Epithelial cell of prostate (primary cell): ENCODE measurements around the gene OR2A5.
"Not testable (repeated sequence)": the region's sequence is repeated elsewhere in the genome, so short reads cannot be mapped to it uniquely, and the experiment has no call there.

Source experiments
- DNase-seq: peaks from one replicate; pipeline ENCODE4 v3.0.0-alpha.2; 2011; ENCODE audit warnings: low read depth, low spot score
- H3K27ac ChIP-seq: fragments of 450-650 bp; 2 replicates; pipeline ENCODE4 v1.5.1; 2017; ENCODE audit warnings: mild to moderate bottlenecking

OR2A5 gene

DNA sequence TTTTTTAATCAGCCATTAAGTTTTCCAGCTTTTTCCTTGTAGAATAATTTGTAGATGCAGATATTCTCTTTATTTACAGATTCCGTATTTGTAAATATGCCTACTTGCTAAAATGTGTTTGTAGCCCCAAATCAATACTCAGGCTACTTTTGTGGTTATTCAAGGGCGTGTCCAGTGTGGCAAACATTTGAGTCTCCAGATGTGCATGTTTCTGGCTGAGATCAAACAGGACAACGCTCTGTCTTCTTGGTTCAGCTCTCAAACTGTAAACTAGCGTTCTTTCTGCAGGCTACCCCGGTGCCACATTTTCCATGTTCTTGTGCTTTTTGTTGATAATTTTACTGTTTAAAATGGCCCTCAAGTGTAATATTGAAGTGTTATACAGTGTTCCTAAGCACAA, 16.2 kb upstream of the OR2A5 start:
- H3K27ac ChIP-seq = no peak overlapping the region
- no peak for DNase-seq

DNA sequence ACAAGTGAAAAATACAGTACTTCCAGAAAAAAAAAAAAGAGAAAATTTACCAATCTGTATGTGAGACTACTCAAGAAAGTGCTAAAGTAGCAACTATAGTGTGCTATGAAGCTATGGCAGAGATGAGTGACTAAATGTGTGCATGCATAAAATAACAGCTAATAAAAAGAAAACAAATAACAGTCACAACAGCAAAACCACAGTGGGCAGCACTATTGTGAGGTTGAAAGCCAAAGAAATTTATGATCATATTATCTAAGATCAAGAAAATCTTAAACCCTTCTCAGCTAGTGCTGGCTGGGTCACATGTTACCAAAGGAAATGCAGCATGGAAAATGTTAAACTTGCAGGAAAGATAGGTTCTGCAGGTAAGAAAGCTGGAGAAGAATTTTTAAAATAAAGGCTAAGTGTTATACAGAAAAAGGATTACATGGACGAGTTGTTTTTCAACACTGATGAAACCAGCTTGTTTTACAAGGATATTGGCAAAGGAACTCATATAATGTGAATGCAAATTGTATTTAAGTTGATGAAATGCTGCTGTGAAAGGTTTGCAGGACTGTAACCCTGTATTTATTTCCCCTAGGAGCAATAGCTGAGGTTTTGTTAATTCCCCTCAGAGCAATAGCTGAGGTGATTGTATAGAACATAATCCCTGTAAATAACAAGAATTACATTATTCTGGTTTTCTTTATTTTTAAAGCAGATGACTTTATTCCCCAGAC, 15.6 kb upstream of the OR2A5 start:
- H3K27ac ChIP-seq = no peak overlapping the region
- DNase-seq = no peak

DNA sequence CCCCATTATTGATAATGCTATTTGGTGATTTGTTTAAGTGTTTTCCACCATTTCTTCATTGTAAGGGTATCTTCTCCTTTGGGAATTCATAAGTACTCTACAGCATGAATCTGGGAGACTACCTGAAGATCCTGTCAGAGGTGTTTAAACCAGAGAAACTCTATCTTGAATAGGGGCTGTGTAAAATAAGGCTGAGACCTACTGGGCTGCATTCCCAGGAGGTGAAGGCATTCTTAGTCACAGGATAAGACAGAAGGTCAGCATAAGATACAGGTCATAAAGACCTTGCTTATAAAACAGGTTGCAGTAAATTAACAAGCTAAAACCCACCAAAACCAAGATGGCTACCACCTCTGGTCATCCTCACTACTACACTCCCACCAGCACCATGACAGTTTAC, 13.4 kb upstream of the OR2A5 start:
- DNase-seq = no peak
- no peak overlapping the region for H3K27ac ChIP-seq

DNA sequence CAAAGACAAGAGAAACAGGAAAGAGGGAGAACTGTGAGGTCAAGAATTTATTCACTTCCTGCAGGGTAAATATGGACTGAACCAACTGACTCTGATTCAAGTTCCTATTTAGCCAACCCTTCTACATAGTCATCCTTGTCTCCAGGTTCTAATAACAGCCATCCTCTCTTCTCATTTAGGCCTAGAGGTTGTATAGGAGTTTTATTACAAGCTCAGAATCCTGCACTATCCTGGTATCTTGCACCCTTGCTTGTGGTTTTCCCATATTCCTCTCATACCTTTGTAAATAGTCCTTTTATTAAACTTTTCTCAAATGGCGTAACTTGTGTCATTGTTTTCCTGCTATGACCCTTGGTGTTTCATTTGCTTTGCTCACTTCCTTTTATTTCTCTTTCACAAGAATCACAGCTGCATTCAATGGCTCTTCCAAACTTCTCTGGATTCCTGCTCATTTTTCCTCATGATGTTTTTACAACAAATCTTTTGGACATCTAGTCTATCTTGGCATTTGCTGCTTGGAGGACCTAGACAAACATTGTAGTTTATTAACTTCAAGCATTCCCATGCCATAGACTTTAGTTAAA, 12.4 kb upstream of the OR2A5 start:
- no peak overlapping the region for H3K27ac ChIP-seq
- no peak for DNase-seq

DNA sequence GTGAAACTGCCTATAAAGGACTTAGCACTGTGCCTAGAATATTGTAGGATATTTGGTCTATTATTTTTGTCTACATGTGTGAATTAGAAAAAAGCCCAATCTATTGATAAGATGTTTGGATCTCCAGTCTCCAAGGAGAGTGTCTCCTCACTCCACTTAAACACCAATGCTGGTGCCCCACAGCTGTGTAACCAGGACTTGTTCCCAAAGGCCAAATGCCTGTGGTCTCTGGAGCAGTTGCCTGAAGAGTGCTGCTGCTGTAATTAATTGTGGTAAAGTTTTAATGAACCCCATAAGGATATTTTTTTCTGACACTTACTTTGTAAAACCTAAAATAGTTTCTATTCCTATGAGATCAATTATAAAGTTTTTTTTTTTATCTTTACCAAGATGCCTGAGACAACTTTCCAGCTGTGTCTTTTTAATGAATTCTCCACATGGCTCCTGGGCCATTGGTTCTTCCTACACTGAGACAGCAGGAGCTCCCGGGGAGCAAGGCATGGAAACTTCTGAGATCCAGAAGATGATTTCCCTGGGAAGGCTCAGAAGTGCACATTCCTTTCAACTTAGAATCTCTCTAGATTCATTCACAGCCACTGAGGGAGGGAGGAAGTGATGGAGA, 11.2 kb upstream of the OR2A5 start:
- no peak for DNase-seq
- no peak overlapping the region for H3K27ac ChIP-seq

DNA sequence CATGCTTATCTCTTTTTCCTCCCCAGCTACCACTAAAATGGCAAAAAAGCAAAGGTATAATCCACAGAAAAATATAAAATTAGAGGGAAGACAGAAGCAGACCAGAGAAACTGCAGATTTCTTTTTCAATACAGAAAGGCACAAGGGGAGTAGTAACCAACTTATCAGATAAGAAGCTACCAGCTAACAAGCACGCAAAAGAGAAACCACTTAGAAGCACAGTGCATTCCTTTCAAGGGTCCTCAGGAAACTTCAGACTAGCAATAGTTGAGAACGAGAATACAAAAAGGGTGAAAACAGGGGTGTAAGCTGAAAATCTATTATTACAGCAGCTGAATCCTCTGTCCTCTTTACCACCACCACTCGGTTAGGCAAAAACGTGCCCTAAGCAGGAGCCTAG, 9.9 kb upstream of the OR2A5 start:
- H3K27ac ChIP-seq = no peak overlapping the region

DNA sequence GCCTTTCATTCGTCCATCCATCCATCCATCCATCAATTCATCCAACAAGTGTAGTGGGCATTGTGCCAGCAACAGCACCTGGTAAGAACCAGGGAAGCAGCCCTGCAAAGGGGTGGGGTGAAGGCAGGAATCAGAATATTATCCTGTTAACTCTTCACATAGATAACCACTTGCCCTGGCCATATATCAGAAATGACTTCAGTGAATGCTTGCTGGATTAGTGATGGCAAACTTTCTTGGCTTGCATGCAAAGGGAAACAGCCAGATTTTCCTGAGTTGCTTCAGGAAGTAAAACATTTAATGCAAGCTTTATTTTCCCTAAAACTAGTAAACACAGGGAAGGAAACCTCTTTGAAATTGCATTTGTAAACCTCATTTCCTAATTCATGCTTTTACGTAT, 743 bp downstream of the OR2A5 start:
- no peak for DNase-seq
- H3K27ac ChIP-seq = no peak overlapping the region

More for the DNA sequence above, 9.9 kb upstream of the OR2A5 start:
- DNase-seq = no peak

DNA sequence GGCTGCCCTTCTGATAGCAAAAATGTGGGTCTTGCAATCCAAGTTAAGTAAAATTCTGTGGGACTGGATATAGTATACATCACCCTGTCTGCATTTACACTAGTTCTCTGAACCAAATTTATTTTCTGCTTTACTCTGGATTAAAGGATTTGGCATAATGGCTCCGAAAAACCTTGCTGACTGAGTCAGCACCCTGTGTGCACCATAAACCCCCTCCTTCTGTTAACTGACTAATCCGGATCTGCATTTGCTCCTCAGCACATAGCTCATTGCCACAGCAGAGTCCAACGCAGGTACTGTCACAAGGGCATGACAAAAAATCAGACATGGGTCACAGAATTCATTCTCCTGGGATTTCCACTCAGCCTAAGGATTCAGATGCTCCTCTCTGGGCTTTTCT, 1.3 kb downstream of the OR2A5 start:
- no peak for DNase-seq

DNA sequence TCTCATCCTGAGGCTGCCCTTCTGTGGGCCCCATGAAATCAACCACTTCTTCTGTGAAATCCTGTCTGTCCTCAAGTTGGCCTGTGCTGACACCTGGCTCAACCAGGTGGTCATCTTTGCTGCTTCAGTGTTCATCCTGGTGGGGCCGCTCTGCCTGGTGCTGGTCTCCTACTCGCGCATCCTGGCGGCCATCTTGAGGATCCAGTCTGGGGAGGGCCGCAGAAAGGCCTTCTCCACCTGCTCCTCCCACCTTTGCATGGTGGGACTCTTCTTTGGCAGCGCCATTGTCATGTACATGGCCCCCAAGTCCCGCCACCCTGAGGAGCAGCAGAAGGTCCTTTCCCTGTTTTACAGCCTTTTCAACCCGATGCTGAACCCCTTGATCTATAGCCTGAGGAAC, 2.1 kb downstream of the OR2A5 start:
- DNase-seq, H3K27ac ChIP-seq: not testable (repeated sequence)

More for the DNA sequence above, 1.3 kb downstream of the OR2A5 start:
- no peak overlapping the region for H3K27ac ChIP-seq

DNA sequence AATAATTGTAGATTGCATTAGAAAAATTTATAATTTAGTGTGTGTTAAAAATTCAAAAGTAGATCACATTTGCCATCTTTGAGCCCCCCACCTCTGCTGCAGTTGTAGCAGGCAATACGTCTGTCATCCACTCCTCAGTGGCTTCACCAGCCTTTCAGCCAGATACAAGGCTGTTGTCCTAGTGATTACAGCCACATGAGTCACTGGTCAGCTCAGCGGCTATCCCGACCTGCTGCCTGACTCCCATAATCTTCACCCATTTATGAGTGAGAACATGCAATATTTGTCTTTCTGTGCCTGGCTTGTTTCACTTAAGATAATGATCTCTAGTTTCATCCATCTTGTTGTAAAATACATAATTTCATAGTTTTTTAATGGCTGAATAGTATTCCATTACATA, 9.2 kb downstream of the OR2A5 start:
- no peak overlapping the region for H3K27ac ChIP-seq
- no peak for DNase-seq

DNA sequence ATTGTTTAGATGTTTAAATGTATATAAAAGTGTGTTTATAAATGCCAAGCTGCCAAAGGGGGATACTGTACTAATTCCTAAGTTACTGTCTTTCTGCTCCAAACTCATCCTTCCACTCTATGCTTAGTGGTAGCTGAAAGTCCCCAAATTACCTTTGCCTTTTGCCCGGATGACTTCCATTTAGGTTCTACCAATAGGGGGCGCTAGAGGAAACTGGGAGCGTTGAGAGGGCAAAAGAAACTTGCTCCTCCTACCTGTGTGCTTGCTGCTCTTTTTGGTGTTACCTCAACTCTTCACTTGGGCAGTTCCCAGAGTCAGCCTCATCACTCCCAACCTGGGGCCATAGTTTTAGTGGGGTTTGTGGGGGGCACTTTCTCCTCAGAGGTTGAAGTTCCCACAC, 15.0 kb downstream of the OR2A5 start:
- no peak for DNase-seq
- H3K27ac ChIP-seq = no peak overlapping the region

DNA sequence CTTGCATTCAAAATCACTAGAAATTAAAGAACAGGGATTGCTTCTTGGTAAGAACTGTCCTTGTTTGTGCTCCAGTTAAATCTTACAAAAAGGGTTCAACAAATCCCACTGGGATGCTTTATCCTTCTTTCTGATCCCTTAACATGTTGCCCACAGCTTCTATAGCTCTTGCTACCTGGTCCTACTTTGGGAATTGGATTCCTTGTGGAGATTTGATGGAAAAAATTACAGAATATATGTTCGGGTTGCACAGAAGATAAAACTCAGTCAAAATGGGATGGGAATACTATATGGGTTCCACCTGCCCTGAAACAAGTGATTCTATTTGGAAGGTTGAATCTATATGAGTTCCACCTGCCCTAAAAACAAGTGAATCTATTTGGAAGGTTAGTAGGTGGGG, 20.8 kb downstream of the OR2A5 start, which contains the start of gene OR2A25:
TSS of gene OR2A25 (plus strand) at position 301 of the 400 bp plus-strand sequence. CDS start 4,409 bp downstream, outside the sequence.
- H3K27ac ChIP-seq = no peak within 1 kb of the TSS
- no peak for DNase-seq

DNA sequence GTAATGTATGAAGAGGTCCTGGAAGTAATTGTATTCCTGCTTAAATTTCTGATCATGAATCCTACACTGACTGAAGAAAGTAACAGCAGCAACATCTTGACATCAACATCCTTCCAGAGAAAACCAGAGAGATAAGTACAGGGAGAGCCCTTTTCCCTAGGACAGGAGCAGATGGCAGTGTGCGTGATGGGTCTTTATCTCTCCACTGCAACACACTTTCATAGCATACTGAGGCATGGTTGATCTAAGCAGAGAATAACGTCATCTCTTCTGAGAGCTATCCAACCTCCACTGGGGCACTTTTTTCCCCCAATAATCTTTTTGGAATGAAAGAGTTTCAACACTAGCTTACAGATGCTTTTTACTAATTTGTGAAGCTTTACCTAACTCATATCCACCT, 21.2 kb downstream of the OR2A5 start:
- no peak overlapping the region for H3K27ac ChIP-seq
- no peak for DNase-seq

DNA sequence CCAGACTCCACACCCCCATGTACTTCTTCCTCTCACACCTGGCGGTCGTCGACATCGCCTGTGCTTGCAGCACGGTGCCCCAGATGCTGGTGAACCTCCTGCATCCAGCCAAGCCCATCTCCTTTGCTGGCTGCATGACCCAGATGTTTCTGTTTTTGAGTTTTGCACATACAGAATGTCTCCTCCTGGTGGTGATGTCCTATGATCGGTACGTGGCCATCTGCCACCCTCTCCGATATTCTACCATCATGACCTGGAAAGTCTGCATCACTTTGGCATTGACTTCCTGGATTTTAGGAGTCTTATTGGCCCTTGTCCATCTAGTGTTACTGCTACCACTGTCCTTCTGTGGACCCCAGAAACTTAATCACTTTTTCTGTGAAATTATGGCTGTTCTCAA, 25.6 kb downstream of the OR2A5 start:
- no peak overlapping the region for H3K27ac ChIP-seq

DNA sequence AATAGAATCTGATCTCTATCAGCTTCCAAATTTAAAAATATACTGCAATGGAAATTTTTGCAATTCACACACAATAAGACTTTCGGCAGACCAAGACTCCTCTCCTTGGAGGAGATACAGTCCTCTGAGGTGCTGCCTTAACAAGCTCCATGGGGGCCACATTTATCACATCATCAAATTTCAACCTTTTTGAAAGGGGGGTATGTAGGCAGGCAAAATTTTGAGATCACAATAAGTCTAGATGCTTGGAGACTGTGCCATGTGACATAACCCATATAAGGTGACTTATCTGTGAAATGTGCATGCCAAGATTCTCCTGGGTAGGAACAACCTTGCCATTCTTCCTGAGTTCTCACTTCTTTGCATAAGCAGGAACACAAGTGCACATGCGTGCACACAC, 37.2 kb downstream of the OR2A5 start, which contains the start of gene OR2A12:
TSS of gene OR2A12 (plus strand) at position 301 of the 400 bp plus-strand sequence. CDS start 8,830 bp downstream, outside the sequence.
- no peak for DNase-seq
- no peak within 1 kb of the TSS for H3K27ac ChIP-seq

More for the DNA sequence above, 25.6 kb downstream of the OR2A5 start:
- DNase-seq = no peak

DNA sequence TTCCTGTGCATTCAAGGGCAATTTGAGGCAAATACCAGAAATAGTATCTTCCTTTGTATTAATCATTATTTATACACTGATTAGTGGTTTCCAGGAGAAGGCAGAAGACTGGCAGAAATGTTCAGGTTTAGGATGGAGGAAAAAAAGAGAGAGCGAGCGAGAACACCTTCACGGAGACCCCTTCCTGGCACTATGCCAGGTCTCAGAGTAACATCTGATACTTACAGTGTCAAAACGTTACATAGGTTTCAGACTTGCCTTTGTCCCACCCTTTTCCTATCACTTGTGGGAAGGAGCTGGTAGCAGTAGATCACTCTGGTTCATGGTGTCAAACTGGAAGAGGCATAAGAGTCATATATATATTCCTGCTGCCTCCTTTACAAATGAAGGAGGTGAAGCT, 38.0 kb downstream of the OR2A5 start:
- DNase-seq = no peak
- H3K27ac ChIP-seq = no peak overlapping the region

DNA sequence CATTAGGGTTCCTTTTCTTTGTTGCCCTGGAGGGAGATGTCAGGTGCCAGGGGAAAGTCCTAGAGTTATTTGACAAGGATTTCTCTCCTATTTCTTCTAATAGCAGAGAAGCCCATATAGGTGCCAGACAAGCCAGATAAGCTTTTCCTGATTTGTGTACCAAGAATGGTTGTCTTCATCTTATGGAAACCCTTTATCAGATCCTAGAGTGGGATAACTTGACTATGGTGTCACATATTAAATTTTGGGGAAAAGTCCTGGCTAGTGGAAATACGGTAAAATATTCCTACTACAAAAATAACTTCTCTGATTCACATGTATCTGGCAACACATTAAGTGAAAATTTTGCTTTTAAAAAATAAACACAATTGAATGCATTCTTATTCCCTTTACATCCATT, 38.5 kb downstream of the OR2A5 start:
- DNase-seq = no peak
- no peak overlapping the region for H3K27ac ChIP-seq

DNA sequence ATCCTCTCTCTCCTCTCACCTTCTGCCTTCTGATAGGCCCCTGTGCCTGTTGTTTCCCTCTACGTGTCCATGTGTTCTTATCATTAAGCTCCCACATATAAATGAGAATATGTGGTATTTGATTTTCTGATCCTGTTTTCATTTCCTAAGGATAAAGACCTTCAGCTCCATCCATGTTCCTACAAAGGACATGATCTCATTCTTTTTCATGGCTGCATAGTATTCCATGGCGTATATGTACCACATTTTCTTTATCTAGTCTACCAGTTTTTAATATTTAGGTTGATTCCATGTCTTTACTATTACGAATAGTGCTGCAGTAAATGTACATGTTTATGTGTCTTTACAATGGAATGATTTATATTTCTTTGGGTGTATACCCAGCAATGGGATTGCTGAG, 41.9 kb downstream of the OR2A5 start:
- DNase-seq = no peak
- no peak overlapping the region for H3K27ac ChIP-seq

DNA sequence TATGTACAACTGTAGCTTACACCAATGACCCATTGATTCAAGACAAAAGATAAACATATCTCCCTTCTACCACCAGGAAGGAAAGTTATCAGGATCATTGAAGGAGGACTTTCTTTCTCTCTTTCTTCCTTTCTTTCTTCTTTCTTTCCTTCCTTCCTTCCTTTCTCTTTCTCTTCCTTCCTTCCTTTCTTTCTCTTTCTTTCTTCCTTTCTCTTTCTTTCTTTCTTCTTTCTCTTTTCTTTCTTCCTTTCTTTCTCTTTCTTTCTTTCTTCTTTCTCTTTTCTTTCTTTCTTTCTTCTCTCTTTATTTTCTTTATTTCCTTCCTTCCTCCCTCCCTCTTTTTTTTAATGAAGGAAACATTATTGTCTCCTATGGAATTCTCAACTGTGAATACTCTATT, 50.0 kb downstream of the OR2A5 start:
- no peak overlapping the region for H3K27ac ChIP-seq
- DNase-seq = no peak

DNA sequence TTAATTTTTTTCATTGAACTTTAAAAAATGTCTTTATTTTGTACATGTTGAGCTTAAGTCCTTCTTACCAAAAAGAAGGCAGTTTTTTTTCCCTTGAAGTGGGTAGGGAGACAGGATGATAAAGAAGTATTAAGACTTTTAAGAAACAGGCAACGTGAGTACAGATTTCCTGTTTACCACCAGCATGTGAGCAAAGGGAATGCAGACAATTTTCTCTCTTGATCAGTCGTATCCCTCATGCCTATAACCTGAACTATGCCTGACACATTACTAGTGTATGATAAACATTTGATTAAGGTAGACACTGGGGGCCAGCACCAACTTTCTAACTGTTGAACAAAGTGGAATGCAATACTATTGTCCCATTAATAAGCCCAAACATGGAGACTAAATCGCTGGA, 51.9 kb downstream of the OR2A5 start:
- no peak for DNase-seq

DNA sequence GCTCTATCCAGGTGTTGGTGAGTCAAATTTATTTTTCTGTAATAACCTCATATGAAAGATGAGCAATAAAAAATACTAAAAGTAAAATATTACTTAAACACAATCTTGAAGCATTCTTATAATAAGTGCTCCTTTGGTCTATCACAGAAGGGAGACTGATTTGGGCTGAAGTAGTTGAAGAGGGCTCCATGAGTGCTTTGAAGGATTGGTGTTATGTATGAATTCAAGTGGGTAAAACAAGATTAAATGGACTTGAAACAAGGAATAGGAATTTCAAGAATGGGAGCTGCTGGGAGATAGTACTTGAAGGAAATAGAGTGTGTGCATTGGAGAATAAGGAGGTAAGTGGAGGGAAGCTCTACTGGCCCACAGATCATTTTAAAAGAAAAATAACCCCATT, 53.3 kb downstream of the OR2A5 start:
- DNase-seq = no peak
- no peak overlapping the region for H3K27ac ChIP-seq

More for the DNA sequence above, 51.9 kb downstream of the OR2A5 start:
- H3K27ac ChIP-seq = no peak overlapping the region
